Activated CD8-positive, alpha-beta T cell treated with anti-CD3 and anti-CD28 coated beads for 36 hours (primary cell): ENCODE measurements around the gene COL1A1. TPM values are rescaled to one million over a fixed set of nuclear protein-coding genes. Genes with fewer than 3 reads are reported as not detected.

Experiments
- ATAC-seq: fragments of 200-7000 bp; cut with Tn5 transposase; one replicate; pipeline ENCODE4 v1.10.0; 2021; ENCODE audit warnings: mild to moderate bottlenecking, moderate library complexity
- CTCF ChIA-PET: fragments of 350-600 bp; sonication (Branson Sonifier 250); formaldehyde crosslinking; loops from one replicate; lab custom pipeline; 2021; ENCODE audit warnings: antibody characterized with exemption; lab: Charles Lee
- POLR2A ChIA-PET: fragments of 350-600 bp; sonication (Branson Sonifier 250); formaldehyde crosslinking; loops from one replicate; lab custom pipeline; 2021; ENCODE audit warnings: antibody characterized with exemption; lab: Charles Lee
- DNase-seq: peaks from one replicate; pipeline ENCODE4 v3.0.0-alpha.2; 2020
- H3K27ac Mint-ChIP-seq: one replicate; pipeline ENCODE4 v1.8.0; 2021; ENCODE audit warnings: mild to moderate bottlenecking, mixed read lengths
- H3K27me3 Mint-ChIP-seq: one replicate; pipeline ENCODE4 v1.8.0; 2021; ENCODE audit warnings: mixed read lengths
- H3K36me3 Mint-ChIP-seq: one replicate; pipeline ENCODE4 v1.8.0; 2021; ENCODE audit warnings: low read depth, mixed read lengths
- H3K4me1 Mint-ChIP-seq: one replicate; pipeline ENCODE4 v1.8.0; 2021; ENCODE audit warnings: low read depth, mixed read lengths
- H3K4me3 Mint-ChIP-seq: one replicate; pipeline ENCODE4 v1.8.0; 2021; ENCODE audit warnings: mild to moderate bottlenecking, moderate library complexity, mixed read lengths
- H3K9me3 Mint-ChIP-seq: one replicate; pipeline ENCODE4 v1.8.0; 2021; ENCODE audit warnings: mixed read lengths
- intact Hi-C: fragments of 100-400 bp; cut with micrococcal nuclease; formaldehyde crosslinking; loops from one replicate; pipeline ENCODE4 v1.10.0; 2022
- total RNA-seq, 2 experiments: library from RNA; stranded (reverse); gene quantifications; one replicate each; pipeline ENCODE4 v1.2.3, GENCODE V29; 2021
- TF ChIP-seq, protein P1 (sequence below): fragments of 200-600 bp; IDR thresholded peaks from one replicate; pipeline ENCODE4 v1.8.0; 2022; ENCODE audit warnings: antibody characterized with exemption, mild to moderate bottlenecking

The COL1A1 gene
- total RNA-seq, 2 experiments from 2014 or later, result 0.92 to 1.0 TPM

DNA sequence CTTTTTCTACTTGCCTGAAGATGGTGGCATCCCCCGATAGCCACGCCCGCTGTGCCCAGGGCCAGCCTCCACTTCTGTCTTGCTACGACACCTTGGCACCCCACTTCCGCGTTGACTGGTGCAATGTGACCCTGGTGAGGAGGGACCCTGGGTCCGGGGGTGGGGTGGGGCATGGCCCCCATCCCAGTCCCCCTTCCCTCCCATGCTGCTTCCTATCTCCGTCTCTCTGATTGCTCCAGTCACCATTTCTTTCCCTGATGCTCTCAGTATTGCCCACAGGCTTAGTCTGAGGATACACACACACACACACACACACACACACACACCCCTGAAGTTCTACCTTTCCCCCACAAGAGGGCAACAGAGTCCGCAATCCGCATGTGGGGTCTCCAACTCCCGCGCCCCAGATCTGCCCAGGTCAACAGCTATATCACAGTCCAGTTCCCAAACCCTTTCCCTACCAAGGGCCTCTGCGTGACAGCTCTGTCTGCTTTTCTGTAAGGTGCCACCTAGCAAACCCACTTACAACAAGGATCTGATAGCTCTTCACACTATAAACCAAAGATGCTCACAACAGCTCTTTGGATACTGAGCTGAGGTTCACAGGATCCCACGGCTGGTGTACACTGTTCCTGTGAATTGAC lies 32.2 kb downstream of the COL1A1 start:
- H3K4me1 Mint-ChIP-seq, result peaks cover 10% of the 10 kb centered on the region
- no peaks in the 10 kb centered on the region for H3K36me3 Mint-ChIP-seq
- TF ChIP-seq, protein P1, sequence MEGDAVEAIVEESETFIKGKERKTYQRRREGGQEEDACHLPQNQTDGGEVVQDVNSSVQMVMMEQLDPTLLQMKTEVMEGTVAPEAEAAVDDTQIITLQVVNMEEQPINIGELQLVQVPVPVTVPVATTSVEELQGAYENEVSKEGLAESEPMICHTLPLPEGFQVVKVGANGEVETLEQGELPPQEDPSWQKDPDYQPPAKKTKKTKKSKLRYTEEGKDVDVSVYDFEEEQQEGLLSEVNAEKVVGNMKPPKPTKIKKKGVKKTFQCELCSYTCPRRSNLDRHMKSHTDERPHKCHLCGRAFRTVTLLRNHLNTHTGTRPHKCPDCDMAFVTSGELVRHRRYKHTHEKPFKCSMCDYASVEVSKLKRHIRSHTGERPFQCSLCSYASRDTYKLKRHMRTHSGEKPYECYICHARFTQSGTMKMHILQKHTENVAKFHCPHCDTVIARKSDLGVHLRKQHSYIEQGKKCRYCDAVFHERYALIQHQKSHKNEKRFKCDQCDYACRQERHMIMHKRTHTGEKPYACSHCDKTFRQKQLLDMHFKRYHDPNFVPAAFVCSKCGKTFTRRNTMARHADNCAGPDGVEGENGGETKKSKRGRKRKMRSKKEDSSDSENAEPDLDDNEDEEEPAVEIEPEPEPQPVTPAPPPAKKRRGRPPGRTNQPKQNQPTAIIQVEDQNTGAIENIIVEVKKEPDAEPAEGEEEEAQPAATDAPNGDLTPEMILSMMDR, result peak; percentile 63
- peak overlapping the region; percentile 44 for H3K4me3 Mint-ChIP-seq
- no peaks in the 10 kb centered on the region for H3K9me3 Mint-ChIP-seq
- DNase-seq (peak; percentile 71), ATAC-seq (peak; percentile 86)
- POLR2A ChIA-PET, result interaction anchor here (0.6 to 1.2 kb wide), 4 partner anchors 23 to 128 kb away, joined by 3 read pairs; no protein-coding TSS in a partner anchor
- peaks cover 3% of the 10 kb centered on the region for H3K27me3 Mint-ChIP-seq
- intact Hi-C loops, result loop anchor here (2.0 to 10.0 kb wide), 2 partner anchors 30 to 54 kb away; no protein-coding TSS in a partner anchor
- peak overlapping the region; percentile 60 for H3K27ac Mint-ChIP-seq
- CTCF ChIA-PET, result interaction anchor here (0.6 to 4.5 kb wide), 42 partner anchors 8 to 228 kb away, joined by 3 to 54 read pairs (median 6); partner anchors contain the start of genes COL1A1, LRRC59, PDK2 and PPP1R9B

DNA sequence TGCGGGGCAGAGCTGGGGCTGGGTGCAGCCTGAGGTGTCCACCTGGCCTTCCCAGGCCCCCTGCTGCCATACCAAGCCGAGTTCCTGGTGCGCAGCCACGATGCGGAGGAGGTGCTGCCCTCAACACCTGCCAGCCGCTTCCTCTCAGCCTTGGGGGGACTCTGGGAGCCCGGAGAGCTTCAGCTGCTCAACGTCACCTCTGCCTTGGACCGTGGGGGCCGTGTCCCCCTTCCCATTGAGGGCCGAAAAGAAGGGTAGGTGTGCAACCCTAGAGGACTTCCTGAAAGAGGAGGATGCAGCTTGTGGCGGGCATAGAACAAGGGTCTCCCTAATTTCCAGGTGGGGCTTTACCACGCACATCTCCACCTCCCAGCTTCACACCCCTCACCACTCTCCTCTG lies 33.1 kb downstream of the COL1A1 start:
- H3K27ac Mint-ChIP-seq, result peak overlapping the region; percentile 60
- TF ChIP-seq, protein P1, result no peak
- DNase-seq (no peak), ATAC-seq (no peak)
- no peak overlapping the region for H3K4me3 Mint-ChIP-seq
- intact Hi-C loops, result loop anchor here (2.0 to 10.0 kb wide), 2 partner anchors 30 to 54 kb away; no protein-coding TSS in a partner anchor
- ChIA-PET POLR2A (interaction anchor here (1.2 kb wide), 1 partner anchor 16 kb away, joined by 3 read pairs; no protein-coding TSS in a partner anchor), CTCF (interaction anchor here (0.6 to 4.5 kb wide), 9 partner anchors 10 to 128 kb away, joined by 3 to 49 read pairs (median 4); partner anchors contain the start of gene COL1A1)
- H3K9me3 Mint-ChIP-seq, result no peaks in the 10 kb centered on the region
- peaks cover 19% of the 10 kb centered on the region for H3K4me1 Mint-ChIP-seq
- peaks cover 3% of the 10 kb centered on the region for H3K27me3 Mint-ChIP-seq
- no peaks in the 10 kb centered on the region for H3K36me3 Mint-ChIP-seq

DNA sequence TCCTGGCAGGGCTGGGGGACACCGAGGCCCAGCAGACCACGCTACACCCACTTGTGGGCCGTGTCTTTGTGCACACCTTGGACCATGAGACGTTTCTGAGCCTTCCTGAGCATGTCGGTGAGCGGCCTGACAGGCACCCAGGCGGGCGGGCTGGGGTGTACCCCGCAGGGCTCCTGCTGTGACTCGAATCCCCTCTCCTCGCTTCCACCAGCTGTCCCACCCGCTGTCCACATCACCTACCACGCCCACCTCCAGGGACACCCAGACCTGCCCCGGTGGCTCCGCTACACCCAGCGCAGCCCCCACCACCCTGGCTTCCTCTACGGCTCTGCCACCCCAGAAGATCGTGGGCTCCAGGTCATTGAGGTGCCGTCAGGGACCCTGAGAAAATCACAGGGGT lies 34.1 kb downstream of the COL1A1 start:
- CTCF ChIA-PET, result interaction anchor here (1.3 to 4.5 kb wide), 6 partner anchors 11 to 129 kb away, joined by 3 to 49 read pairs (median 6); partner anchors contain the start of gene COL1A1
- intact Hi-C loops, result loop anchor here (10.0 kb wide), 1 partner anchor 53 kb away; no protein-coding TSS in a partner anchor
- POLR2A ChIA-PET, result no interaction called here
- Mint-ChIP-seq H3K4me3 (no peak overlapping the region), H3K36me3 (no peaks in the 10 kb centered on the region), H3K4me1 (peaks cover 28% of the 10 kb centered on the region), H3K9me3 (no peaks in the 10 kb centered on the region), H3K27ac (no peak overlapping the region), H3K27me3 (peaks cover 3% of the 10 kb centered on the region)
- ATAC-seq (no peak), DNase-seq (no peak)
- TF ChIP-seq, protein P1, result no peak

DNA sequence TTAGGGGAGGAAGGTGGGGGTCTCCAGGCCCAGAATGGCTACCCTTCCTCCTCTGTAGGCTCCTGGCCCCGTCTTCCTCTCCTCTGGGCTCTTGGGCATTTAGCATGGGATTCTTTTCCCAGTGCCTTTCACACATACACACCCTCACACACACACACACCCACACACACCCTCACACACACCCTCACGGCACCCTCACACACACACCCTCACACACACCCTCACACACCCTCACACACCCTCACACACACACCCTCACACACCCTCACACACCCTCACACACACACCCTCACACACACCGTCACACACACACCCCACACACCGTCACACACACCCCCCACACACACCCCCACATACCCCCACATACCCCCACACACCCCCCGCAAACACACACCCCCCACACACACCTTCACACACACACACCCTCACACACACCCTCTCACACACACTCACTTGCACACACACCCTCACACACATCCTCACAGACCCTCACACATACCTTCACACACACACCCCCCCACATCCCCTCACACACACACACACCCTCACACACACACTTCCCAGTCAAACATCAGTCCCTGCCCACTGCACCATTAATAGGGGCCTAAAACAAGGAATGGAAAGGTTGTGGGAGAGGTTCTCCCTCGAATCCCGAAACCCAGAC lies 34.8 kb downstream of the COL1A1 start:
- Mint-ChIP-seq H3K27ac (no peak overlapping the region), H3K36me3 (no peaks in the 10 kb centered on the region), H3K9me3 (no peaks in the 10 kb centered on the region), H3K4me1 (peaks cover 35% of the 10 kb centered on the region), H3K27me3 (peaks cover 3% of the 10 kb centered on the region), H3K4me3 (no peak overlapping the region)
- no peak for ATAC-seq
- ChIA-PET CTCF (interaction anchor here (0.8 to 1.8 kb wide), 6 partner anchors 15 to 51 kb away, joined by 3 to 7 read pairs (median 4); partner anchors contain the start of gene PPP1R9B), POLR2A (interaction anchor here (0.7 to 2.0 kb wide), 2 partner anchors 14 to 33 kb away, joined by 4 to 6 read pairs; no protein-coding TSS in a partner anchor)
- TF ChIP-seq, protein P1, result no peak
- DNase-seq, result no peak
- intact Hi-C loops, result loop anchor here (10.0 kb wide), 1 partner anchor 52 kb away; no protein-coding TSS in a partner anchor
